Vagina (tissue), 2 donors: Measurements from ENCODE around the gene SLC9A7. TPM values are rescaled to one million over a fixed set of nuclear protein-coding genes. Genes with fewer than 3 reads are reported as not detected.

Experiments used
- DNase-seq, 2 donors: peaks; one replicate each; pipeline ENCODE4 v3.0.0-alpha.2; 2017; ENCODE audit errors: extremely low spot score in 2 of 2
- H3K27ac ChIP-seq: fragments of 200-600 bp; sonication (generic); one replicate; pipeline ENCODE4 v1.5.1; 2019
- H3K27me3 ChIP-seq: fragments of 200-600 bp; sonication (generic); one replicate; pipeline ENCODE4 v1.5.1; 2019
- H3K36me3 ChIP-seq, 2 donors: fragments of 200-600 bp; sonication (generic); one replicate each; pipeline ENCODE4 v1.5.1; 2017 to 2019
- H3K4me1 ChIP-seq: fragments of 200-600 bp; sonication (generic); one replicate; pipeline ENCODE4 v1.5.1; 2019
- H3K4me3 ChIP-seq, 2 donors: fragments of 200-600 bp; sonication (generic); 1 replicate in 1 of 2; 2 replicates in 1 of 2; pipeline ENCODE4 v1.5.1; 2016 to 2019
- H3K9me3 ChIP-seq: fragments of 200-600 bp; sonication (generic); one replicate; pipeline ENCODE4 v1.5.1; 2019
- POLR2A ChIP-seq, 2 donors: fragments of 450-650 bp; IDR thresholded peaks; one replicate each; pipeline ENCODE4 v1.6.1; 2017; ENCODE audit warnings: antibody characterized with exemption in 2 of 2, mild to moderate bottlenecking in 2 of 2, moderate library complexity in 2 of 2
- POLR2AphosphoS5 ChIP-seq, 2 donors: sonication (generic); formaldehyde crosslinking; IDR thresholded peaks; one replicate each; pipeline ENCODE4 v1.9.0; 2017; ENCODE audit warnings: antibody characterized with exemption in 2 of 2, mild to moderate bottlenecking in 2 of 2, low read depth in 1 of 2; ENCODE audit not compliant: insufficient read depth in 1 of 2
- intact Hi-C: fragments of 100-400 bp; cut with DNase I; formaldehyde crosslinking; loops from one replicate; pipeline ENCODE4 v1.15.1; 2023
- total RNA-seq: library from RNA; depleted of rRNA; stranded (reverse); fragments of >200 nt; gene quantifications from one replicate; pipeline ENCODE4 v1.2.3, GENCODE V29; 2016
- TF ChIP-seq, protein P1 (sequence below), 3 experiments: fragments of 450-650 bp in 2 of 3; fragments of 200-600 bp in 1 of 3; sonication (generic) in 1 of 3; IDR thresholded peaks; one replicate each; pipeline ENCODE4 v1.5.1; 2017 to 2019; ENCODE audit warnings: antibody characterized with exemption in 3 of 3, mild to moderate bottlenecking in 2 of 3, moderate library complexity in 2 of 3

SLC9A7 gene
- total RNA-seq, 1 donor from 2014 or later: 4.2 TPM

GRCh38 chrX:46561824-46562657 lies 196.9 kb downstream of the SLC9A7 start:
- no peak for DNase-seq
- no peaks in the 10 kb centered on the region for H3K4me1 ChIP-seq
- H3K27ac ChIP-seq: no peak overlapping the region
- TF ChIP-seq POLR2AphosphoS5 (IDR thresholded peaks at IDR 0.05; ENCODE audit: insufficient read depth in 1 of 2, low read depth in 1 of 2): no peak
- TF ChIP-seq, protein P1, sequence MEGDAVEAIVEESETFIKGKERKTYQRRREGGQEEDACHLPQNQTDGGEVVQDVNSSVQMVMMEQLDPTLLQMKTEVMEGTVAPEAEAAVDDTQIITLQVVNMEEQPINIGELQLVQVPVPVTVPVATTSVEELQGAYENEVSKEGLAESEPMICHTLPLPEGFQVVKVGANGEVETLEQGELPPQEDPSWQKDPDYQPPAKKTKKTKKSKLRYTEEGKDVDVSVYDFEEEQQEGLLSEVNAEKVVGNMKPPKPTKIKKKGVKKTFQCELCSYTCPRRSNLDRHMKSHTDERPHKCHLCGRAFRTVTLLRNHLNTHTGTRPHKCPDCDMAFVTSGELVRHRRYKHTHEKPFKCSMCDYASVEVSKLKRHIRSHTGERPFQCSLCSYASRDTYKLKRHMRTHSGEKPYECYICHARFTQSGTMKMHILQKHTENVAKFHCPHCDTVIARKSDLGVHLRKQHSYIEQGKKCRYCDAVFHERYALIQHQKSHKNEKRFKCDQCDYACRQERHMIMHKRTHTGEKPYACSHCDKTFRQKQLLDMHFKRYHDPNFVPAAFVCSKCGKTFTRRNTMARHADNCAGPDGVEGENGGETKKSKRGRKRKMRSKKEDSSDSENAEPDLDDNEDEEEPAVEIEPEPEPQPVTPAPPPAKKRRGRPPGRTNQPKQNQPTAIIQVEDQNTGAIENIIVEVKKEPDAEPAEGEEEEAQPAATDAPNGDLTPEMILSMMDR (IDR thresholded peaks at IDR 0.05): no peak
- no peak for TF ChIP-seq POLR2A (IDR thresholded peaks at IDR 0.05)
- H3K9me3 ChIP-seq: no peaks in the 10 kb centered on the region
- no peaks in the 10 kb centered on the region for H3K27me3 ChIP-seq
- H3K4me3 ChIP-seq: no peak overlapping the region
- no peaks in the 10 kb centered on the region for H3K36me3 ChIP-seq
- intact Hi-C loops: no loop called here

GRCh38 chrX:46559062-46559461 lies 199.9 kb downstream of the SLC9A7 start:
- H3K36me3 ChIP-seq: no peaks in the 10 kb centered on the region
- intact Hi-C loops: no loop called here
- TF ChIP-seq, protein P1 (IDR thresholded peaks at IDR 0.05): no peak
- TF ChIP-seq POLR2AphosphoS5 (IDR thresholded peaks at IDR 0.05; ENCODE audit: insufficient read depth in 1 of 2, low read depth in 1 of 2) (no peak), POLR2A (IDR thresholded peaks at IDR 0.05) (no peak)
- H3K4me3 ChIP-seq: no peak overlapping the region
- no peaks in the 10 kb centered on the region for H3K27me3 ChIP-seq
- no peaks in the 10 kb centered on the region for H3K4me1 ChIP-seq
- no peaks in the 10 kb centered on the region for H3K9me3 ChIP-seq
- no peak for DNase-seq
- no peak overlapping the region for H3K27ac ChIP-seq

DNA sequence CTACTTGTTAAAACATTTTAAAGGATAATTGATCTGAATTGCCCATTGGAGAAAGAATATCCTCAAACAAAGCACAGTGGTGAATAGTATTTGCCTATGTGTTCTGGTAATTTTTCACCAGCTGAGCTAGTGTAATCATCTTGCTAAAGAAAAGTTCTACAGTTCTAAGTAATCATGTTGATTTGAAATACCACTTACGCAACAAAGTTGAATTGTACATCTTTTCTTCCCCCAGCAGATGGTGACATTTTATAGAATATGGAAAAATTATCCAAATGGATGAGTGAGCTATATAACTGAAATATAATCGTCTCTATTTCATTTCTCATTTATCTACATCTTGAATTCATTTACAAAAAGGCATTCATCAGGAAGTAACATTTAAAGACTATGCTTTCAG lies 204.0 kb downstream of the SLC9A7 start:
- H3K4me3 ChIP-seq: no peak overlapping the region
- no peaks in the 10 kb centered on the region for H3K27me3 ChIP-seq
- intact Hi-C loops: no loop called here
- TF ChIP-seq POLR2AphosphoS5 (IDR thresholded peaks at IDR 0.05; ENCODE audit: insufficient read depth in 1 of 2, low read depth in 1 of 2) (no peak), POLR2A (IDR thresholded peaks at IDR 0.05) (no peak)
- TF ChIP-seq, protein P1 (IDR thresholded peaks at IDR 0.05): no peak
- no peak overlapping the region for H3K27ac ChIP-seq
- DNase-seq: no peak
- no peaks in the 10 kb centered on the region for H3K4me1 ChIP-seq
- no peaks in the 10 kb centered on the region for H3K9me3 ChIP-seq
- H3K36me3 ChIP-seq: no peaks in the 10 kb centered on the region

GRCh38 chrX:46553935-46554334 lies 205.0 kb downstream of the SLC9A7 start:
- H3K4me1 ChIP-seq: no peaks in the 10 kb centered on the region
- intact Hi-C loops: no loop called here
- no peak for DNase-seq
- no peaks in the 10 kb centered on the region for H3K9me3 ChIP-seq
- no peaks in the 10 kb centered on the region for H3K27me3 ChIP-seq
- TF ChIP-seq POLR2A (IDR thresholded peaks at IDR 0.05): no peak
- no peak for TF ChIP-seq POLR2AphosphoS5 (IDR thresholded peaks at IDR 0.05; ENCODE audit: insufficient read depth in 1 of 2, low read depth in 1 of 2)
- TF ChIP-seq, protein P1 (IDR thresholded peaks at IDR 0.05): no peak
- H3K27ac ChIP-seq: no peak overlapping the region
- no peaks in the 10 kb centered on the region for H3K36me3 ChIP-seq
- no peak overlapping the region for H3K4me3 ChIP-seq

- Histone ChIP-seq H3K27ac (no peak overlapping the region), H3K4me1 (peaks cover 6% of the 10 kb centered on the region), H3K27me3 (no peaks in the 10 kb centered on the region), H3K9me3 (no peaks in the 10 kb centered on the region), H3K4me3 (no peak overlapping the region), H3K36me3 (no peaks in the 10 kb centered on the region)
- intact Hi-C loops: no loop called here
- DNase-seq: no peak
- TF ChIP-seq POLR2AphosphoS5 (IDR thresholded peaks at IDR 0.05; ENCODE audit: insufficient read depth in 1 of 2, low read depth in 1 of 2) (no peak), POLR2A (IDR thresholded peaks at IDR 0.05) (no peak)
- TF ChIP-seq, protein P1 (IDR thresholded peaks at IDR 0.05): no peak
Measured at GRCh38 chrX:46551494-46552128, 207.3 kb downstream of the SLC9A7 start.
